ENCODE data around the gene LTO1.

The LTO1 gene

DNA sequence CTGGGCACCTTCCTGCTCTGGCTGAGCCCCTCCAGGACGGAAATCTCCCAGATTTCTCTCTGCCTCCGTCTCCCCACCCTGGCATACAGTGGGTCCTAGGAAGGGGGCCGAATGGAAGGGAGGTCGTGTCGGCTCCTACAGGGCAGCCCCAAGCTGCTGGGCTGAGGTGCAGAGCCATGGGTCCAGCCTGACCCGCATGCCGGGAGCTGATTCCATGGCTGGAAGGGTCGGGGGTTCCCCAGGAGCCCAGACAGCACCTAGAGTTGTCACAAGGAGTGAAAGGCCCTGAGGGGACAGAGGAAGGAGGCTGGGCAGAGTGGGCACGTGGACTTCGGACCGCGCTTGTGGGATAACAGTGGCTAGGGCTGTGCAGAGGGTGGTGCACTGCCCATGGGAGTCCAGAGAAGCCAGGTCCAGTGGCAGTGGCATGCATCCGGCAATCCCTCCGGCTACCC is 17.7 kb downstream of the LTO1 start:
- DNase-seq (ENCODE audit: low read depth in 2 of 2): no peak

DNA sequence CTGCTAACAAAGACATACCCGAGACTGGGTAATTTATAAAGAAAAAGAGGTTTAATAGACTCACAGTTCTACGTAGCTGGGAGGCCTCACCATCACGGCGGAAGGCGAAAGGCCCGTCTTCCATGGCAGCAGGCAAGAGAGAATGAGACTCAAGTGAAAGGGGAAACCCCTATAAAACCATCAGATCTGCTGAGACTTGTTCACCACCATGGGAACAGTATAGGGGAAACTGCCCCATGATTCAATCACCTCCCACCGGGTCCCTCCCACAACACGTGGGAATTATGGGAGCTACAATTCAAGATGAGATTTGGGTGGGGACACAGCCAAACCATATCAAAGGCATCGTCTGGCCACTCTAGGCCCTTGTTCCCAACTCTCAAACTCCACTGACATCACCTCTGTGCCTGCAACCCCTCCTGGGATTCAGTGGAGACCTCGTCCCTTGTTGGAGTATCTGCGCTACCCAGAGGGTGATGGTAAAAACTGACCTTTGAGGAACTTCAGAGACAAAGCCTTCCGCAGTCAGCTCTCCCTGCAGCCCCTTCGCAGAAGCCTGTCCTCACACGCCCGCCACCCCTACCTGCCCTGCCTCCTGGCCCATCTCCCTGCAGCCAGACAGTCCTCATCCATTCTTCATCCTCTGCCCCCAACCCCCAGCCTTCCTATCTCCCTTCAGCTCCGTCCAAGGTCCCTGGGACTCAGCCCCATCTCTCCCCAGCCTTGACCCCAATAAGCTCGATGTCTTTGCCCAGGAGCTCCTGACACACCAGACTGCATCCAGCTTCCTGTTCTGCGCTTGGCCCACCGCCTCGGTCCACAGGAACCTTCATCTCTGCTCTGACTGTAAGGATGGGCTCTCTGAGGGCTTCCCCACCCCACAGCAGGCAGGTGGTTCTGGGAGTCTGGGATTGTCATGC is 18.4 kb downstream of the LTO1 start:
- no peak for DNase-seq (ENCODE audit: low read depth in 2 of 2)

DNA sequence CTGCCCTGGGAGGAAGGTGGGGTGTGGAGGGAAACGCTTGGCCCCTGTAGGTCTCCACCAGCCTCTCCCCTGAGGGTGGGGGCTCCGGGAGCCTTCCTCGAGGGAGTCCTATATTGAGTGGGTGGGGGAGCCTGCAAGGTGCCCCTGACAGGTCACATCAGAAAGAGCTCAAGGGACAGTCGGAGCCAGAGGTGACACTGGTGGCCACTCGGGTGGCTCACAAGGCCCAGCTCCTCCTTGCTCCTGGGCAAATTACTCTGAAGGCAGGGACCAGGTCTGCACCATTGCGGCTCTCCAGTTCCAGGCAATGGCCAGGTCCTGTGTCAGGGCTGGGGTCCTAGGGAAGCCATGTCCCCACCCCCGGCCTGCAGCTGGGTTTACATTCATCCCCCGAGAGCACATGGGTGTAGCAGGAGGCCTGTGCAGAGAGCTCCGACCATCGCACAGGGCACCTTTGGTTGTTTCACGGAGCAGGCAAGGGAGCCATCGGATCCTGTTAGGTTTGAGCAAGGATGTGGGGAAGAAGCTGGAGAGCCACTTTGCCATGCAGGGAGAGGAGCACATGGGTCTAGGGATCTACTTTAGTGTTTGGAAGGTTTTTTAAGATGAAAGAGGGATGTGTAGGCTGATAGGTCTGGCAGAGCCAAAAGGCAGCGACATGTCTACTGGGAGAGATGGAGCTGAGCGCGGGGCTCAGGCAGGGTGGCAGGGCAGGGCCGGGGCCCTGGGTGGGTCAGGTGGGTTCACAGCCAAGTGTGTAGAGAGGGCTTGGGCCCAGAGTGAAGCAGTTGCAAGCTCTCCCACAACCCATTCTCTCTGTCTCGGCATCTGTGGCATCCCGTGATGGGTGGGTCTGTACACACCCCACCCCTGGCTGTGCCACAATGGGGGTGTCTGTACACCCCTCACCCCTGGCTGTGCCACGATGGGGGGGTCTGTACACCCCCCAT is 19.4 kb downstream of the LTO1 start:
- no peak for DNase-seq (ENCODE audit: low read depth in 2 of 2)

DNA sequence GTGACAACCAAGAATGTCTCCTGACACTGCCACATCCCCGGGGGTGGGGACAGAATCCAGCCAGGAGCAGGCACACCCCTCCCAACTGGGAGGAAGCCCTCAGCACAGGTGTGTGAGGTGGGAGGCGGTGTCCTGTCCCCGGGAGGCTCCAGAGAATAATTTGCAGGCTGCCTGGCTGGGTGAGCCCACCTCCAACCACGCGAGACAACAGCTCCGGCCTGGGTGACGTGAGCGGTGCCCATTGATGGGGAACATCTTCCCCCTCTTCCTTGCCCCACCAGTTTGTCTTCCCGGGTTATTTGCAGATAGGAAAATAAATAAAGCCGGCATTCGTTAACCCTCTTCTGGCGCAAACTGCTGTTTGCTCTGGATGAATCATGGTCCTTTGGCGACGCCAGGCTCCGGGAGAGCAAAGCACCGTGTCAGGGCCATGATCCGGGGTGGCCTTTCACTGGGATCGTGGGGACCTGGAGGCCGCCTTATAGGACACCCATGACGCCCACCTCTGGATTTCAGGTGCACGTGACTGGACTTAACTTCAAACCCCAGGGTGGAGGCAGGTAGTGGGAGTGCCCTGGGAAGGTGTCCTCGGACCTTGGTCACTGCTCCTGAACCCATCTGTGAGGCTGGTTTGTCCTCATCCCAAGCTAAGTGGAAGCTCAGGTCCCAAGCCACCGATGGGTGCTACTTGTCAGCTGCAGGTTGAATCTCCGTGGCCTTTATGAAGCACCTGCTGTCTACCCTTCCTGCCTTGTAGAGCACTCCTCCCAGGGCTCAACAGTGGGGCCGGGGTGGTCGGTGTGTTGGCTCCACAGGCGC is 20.3 kb downstream of the LTO1 start:
- DNase-seq (ENCODE audit: low read depth in 2 of 2): no peak

DNA sequence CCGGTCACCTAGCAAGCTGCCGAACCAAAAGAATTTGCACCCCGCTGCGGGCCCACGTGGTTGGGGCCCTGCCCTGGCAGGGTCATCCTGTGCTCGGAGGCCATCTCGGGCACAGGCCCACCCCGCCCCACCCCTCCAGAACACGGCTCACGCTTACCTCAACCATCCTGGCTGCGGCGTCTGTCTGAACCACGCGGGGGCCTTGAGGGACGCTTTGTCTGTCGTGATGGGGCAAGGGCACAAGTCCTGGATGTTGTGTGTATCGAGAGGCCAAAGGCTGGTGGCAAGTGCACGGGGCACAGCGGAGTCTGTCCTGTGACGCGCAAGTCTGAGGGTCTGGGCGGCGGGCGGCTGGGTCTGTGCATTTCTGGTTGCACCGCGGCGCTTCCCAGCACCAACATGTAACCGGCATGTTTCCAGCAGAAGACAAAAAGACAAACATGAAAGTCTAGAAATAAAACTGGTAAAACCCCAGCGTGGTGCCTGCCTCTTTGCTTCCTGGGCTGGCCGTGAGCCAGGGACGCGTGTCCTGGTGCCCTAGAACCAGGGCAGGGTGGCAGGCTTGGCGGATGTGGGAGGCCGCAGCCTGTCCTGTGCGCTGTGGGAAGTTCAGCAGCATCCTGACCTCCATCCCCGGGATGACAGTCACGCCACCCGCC is 21.0 kb downstream of the LTO1 start:
- no peak for DNase-seq (ENCODE audit: low read depth in 2 of 2)

DNA sequence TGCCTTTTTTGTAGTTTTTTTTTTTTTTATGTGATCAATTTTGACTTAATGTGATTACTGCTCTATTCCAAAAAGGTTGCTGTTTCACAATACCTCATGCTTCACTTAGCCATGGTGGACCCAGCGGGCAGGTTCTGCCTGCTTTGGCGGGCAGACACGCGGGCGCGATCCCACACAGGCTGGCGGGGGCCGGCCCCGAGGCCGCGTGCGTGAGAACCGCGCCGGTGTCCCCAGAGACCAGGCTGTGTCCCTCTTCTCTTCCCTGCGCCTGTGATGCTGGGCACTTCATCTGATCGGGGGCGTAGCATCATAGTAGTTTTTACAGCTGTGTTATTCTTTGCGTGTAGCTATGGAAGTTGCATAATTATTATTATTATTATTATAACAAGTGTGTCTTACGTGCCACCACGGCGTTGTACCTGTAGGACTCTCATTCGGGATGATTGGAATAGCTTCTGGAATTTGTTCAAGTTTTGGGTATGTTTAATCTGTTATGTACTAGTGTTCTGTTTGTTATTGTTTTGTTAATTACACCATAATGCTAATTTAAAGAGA is 21.7 kb downstream of the LTO1 start:
- DNase-seq (ENCODE audit: low read depth in 2 of 2): no peak

DNA sequence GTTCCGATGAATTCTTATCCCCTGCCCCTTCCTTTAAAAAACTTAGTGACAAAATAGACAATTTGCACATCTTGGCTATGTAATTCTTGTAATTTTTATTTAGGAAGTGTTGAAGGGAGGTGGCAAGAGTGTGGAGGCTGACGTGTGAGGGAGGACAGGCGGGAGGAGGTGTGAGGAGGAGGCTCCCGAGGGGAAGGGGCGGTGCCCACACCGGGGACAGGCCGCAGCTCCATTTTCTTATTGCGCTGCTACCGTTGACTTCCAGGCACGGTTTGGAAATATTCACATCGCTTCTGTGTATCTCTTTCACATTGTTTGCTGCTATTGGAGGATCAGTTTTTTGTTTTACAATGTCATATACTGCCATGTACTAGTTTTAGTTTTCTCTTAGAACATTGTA is 22.2 kb downstream of the LTO1 start:
- DNase-seq (ENCODE audit: low read depth in 2 of 2): no peak

DNA sequence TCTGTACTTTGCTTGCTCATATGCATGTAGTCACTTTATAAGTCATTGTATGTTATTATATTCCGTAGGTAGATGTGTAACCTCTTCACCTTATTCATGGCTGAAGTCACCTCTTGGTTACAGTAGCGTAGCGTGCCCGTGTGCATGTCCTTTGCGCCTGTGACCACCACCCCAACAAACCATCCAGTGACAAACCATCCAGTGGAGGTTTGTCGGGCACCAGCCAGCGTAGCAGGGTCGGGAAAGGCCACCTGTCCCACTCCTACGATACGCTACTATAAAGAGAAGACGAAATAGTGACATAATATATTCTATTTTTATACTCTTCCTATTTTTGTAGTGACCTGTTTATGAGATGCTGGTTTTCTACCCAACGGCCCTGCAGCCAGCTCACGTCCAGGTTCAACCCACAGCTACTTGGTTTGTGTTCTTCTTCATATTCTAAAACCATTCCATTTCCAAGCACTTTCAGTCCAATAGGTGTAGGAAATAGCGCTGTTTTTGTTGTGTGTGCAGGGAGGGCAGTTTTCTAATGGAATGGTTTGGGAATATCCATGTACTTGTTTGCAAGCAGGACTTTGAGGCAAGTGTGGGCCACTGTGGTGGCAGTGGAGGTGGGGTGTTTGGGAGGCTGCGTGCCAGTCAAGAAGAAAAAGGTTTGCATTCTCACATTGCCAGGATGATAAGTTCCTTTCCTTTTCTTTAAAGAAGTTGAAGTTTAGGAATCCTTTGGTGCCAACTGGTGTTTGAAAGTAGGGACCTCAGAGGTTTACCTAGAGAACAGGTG is 23.1 kb downstream of the LTO1 start:
- DNase-seq (ENCODE audit: low read depth in 2 of 2): no peak

DNA sequence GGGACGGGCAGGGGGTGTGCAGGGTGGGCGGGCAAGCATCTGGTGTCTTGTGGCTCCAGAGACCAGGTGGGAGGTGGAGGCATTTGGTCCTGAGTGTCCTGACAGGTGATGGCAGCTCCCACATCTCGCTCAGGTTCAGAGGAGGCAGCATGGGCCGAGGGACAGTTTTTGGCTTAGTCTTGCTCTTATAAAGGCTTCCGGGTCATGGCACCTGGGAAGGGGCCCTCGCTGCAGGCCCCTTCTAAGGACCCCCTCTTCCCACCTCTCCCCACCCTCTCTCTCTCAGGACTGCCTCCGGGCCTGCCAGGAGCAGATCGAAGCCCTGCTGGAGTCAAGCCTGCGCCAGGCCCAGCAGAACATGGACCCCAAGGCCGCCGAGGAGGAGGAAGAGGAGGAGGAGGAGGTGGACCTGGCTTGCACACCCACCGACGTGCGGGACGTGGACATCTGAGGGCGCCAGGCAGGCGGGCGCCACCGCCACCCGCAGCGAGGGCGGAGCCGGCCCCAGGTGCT is 24.3 kb downstream of the LTO1 start:
- DNase-seq (ENCODE audit: low read depth in 2 of 2): no peak

DNA sequence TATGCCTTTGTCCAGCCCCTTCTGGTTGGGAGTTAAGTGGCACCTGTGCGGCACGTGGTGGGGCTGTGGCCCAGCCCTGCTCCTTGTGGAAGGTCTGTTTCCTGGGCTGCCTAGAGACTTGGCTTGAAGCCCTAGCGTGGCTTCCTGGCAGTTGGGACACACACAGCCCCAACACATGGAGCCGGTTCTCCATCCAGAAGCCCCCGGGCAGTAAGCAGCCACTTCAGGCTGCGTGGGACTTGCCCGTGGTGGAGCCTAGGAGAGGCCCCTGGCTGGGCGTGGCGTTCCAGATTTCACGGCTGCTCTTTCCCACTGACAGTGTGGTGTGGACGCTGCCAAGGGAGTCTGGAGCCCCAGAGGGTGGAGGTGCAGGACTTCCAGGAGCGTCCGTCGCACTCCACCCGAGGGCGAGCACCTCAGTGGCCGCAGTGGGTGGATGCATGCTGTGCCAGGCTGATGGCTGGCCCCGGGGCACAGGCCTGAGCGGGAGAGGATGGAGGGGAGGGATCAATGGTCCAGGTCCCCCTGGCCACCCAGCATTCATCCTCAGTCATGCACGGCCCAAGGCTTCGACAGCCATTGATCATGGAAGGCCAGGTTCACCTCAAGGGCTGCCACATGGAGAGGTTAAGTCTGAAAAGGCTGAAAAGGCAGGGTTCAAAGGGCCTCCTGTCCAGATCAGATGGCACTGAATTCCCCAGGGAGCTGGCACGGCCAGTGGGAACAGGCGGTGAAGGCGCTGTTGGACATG is 24.9 kb downstream of the LTO1 start:
- no peak for DNase-seq (ENCODE audit: low read depth in 2 of 2)

DNA sequence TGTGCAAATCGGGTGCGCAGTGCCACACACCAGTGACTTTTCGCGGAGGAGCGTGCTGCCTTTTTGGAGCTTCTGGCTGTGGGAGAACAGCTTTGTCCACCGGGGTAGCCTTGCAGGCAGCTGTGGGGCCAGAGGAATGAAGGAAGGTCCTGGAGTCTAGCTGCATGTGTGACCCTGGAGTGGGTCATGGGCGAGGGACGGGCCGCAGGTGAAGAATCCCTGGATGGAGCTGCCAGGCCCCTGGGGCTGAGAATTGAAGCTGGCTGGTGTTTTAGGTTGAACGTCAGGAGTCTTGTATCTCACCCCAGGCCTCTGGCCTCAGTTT is 25.6 kb downstream of the LTO1 start:
- no peak for DNase-seq (ENCODE audit: low read depth in 2 of 2)

DNA sequence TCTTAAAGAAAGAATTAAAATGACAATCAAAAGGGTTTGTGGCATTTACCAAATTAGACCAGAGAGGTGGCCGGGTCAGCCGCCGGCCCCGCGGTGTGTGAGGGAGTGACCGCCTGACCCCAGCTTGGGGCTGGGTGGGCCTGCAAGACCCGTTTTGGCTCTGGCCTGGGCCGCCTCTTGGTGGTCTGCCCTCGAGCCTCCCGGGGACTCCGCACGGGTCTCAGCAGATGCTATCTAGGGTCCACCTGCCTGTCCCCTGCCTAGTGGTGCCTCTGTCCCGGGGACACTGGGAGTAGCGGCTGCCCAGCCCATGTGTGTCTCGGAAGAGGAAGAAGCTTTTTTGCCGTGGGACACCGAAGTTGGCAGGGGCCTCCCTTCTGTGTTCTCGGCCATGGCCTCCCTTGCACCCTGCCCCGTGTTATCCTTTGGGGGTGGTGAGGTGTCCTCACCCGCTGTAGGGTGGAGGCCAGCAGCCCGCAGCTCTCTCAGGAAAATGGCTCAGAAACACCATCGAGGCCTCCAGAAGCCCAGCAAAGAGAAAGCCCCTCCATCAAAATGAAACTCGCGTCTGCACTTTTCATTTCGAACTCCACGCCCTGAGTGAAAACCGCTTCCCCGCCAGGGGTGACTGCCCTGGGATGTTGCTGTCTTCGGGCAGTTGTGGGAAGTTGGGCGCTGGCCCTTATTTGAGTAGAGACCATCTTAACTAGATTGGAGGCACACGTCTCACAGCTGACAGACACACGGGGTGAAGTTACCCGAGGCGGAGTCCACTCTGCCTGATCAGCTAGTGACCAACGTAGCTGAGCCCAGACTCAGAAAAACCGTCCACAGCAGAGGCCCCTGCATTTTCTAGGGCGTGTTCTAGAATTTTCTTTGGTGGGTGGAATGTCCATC is 26.2 kb downstream of the LTO1 start:
- no peak for DNase-seq (ENCODE audit: low read depth in 2 of 2)

DNA sequence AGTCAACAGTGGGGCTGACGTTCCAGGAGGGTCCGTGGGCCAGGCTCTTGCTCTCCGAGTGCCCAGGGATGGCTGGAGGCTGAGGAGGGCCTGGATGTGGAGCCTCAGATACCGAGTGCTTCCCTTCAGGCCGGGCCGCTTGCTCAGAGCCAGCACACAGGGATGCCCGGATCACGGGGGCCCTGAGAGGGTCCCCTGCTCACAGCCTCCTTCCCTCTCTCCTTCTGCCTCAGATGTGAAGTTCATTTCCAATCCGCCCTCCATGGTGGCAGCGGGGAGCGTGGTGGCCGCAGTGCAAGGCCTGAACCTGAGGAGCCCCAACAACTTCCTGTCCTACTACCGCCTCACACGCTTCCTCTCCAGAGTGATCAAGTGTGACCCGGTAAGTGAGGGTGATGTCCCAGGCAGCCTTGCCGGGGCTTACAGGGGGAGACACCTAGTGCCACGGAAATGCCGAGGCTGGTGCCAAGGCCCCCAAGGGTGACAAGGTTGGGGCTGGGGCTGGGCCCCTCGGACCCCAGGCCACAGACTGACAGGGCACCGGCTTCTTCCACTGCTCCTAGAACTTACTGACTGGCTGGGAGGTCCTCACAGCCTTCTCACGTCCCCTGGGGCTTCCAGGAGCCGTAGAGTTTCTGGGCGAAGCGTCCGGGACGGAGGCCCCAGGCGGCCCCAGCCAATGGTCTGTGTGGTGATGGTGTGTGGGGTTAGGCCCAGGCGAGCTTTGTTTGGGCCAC is 27.2 kb downstream of the LTO1 start:
- no peak for DNase-seq (ENCODE audit: low read depth in 2 of 2)

DNA sequence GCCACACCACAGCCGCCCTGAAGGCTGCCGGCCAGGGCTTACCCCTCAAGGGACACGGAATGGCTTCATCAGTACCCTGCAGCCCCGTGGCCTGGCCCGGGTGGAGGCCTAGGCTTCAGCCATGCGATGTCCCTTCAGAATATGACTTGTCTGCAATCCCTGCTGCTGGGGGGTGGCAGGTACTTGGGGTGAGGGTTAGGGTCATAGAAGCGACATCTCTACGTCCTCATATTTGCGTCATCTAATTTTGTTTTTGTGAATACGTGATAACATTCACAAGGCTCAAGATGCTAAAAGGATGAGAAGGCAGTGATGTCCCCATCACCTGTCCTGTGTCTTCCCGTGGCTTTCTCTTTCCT is 27.8 kb downstream of the LTO1 start:
- no peak for DNase-seq (ENCODE audit: low read depth in 2 of 2)

DNA sequence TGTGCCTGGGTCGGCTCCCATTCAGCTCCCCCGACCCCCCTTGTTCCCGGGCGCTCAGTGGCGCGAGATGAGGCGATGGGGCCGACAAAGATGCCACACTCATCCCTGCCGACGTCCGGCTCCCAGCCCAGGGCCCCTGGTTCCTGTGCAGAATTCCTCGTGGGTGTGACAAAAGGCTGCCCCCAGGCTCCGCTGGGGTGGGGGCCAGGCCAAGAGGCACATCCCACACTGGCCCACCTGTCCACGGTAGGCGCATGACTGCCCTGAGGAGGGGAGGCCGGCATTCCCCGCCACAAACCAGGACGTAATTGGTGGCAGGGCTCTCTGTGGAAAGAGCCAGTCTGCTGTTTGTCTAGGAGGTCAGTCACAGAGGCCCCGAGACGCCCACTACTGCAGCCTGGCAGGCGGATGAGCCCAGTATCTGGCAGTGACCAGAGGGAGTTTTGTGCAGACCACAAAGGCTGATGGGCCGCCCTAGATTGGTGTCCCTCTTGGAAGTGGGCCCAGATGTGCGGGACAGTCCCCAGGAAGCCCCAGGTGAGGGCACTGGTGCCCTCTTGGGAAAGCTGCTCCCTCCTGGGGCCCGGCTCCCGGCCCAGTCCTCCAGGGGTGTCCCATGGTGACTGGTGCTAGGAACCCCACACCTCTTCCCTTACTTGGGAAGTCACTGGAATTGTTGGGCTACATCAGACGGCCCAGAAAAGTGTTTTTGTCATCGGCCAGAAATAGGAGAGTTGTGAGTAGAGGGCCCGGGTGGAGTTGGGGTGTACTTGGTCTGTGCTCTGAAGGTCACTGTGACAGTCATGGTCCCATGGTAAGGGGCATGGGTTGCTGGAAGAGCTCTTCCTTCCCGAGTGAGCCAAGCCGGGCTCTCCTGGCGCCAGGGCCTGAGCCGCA is 28.4 kb downstream of the LTO1 start:
- DNase-seq (ENCODE audit: low read depth in 2 of 2): no peak

DNA sequence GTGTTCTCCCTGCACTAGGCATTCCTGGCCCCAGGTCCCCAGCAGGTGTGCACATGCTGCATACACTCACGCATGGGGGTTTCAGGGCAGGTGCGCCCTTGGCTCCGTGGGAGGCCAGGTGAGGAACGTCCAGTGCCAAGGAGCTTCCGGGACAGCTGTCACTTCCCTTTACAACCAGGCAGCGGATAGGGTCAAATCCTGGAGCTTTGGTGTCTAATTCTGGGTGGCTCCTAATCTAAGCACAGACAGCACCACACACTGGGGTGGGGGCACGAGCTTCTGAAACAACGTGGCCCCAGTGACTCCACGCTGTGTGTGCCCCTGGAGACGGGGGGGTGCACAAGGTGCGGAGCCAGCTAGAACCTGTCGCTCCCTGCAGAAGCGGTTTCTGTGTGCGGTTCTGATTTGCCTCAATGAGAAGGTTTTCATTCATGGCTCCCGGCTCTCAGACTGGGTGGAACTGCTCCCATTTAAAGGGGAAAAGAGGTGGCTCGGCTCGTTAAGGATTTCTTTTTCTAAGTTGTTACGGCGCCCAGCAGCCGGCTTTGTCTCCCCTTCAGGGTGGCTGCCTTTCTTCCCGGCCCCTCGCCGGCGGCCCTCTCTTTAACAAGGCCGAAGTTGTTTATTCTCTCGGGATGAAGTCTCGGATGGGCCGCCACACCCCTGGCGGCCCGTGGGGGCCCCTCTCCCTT is 29.2 kb downstream of the LTO1 start:
- DNase-seq (ENCODE audit: low read depth in 2 of 2): no peak

All from stimulated activated CD4-positive, alpha-beta T cell treated with anti-CD3 and anti-CD28 coated beads, Interleukin-15, amount 100 ng/mL, for 48 hours (primary cell).